Measurements from ENCODE around the gene RNF138. TPM values are rescaled to one million over a fixed set of nuclear protein-coding genes. Genes with fewer than 3 reads are reported as not detected.

Gene RNF138
- total RNA-seq, 4 donors from 2014 or later: 18.3 to 32.2 (median 28.5) TPM

- Histone ChIP-seq H3K27me3 (no peaks in the 10 kb centered on the region), H3K36me3 (no peaks in the 10 kb centered on the region), H3K4me3 (peak overlapping the region; percentile 85 to 98 (median 88)), H3K4me1 (peaks cover 8 to 32% (median 19%) of the 10 kb centered on the region in 4 donors), H3K27ac (peak overlapping the region; percentile 100), H3K9me3 (no peaks in the 10 kb centered on the region)
- in situ Hi-C loops (cut with MboI; ENCODE audit: low pct_ligation_motif_present in 1 of 4, low pct_unique_long_range_greater_than_20kb in 1 of 4, low sequenced_read_pairs in 3 of 4): loop anchor here in 1 of 4 donors (25.0 kb wide), 1 partner anchor 154 kb away; the partner anchor contains the start of gene TRAPPC8
- TF ChIP-seq POLR2A (IDR thresholded peaks at IDR 0.05) (no peak), EP300 (IDR thresholded peaks at IDR 0.05; ENCODE audit: low read depth) (no peak), POLR2AphosphoS5 (IDR thresholded peaks at IDR 0.05) (no peak)
- TF ChIP-seq, protein P1, sequence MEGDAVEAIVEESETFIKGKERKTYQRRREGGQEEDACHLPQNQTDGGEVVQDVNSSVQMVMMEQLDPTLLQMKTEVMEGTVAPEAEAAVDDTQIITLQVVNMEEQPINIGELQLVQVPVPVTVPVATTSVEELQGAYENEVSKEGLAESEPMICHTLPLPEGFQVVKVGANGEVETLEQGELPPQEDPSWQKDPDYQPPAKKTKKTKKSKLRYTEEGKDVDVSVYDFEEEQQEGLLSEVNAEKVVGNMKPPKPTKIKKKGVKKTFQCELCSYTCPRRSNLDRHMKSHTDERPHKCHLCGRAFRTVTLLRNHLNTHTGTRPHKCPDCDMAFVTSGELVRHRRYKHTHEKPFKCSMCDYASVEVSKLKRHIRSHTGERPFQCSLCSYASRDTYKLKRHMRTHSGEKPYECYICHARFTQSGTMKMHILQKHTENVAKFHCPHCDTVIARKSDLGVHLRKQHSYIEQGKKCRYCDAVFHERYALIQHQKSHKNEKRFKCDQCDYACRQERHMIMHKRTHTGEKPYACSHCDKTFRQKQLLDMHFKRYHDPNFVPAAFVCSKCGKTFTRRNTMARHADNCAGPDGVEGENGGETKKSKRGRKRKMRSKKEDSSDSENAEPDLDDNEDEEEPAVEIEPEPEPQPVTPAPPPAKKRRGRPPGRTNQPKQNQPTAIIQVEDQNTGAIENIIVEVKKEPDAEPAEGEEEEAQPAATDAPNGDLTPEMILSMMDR (IDR thresholded peaks at IDR 0.05): no peak
- DNase-seq: no peak
- 37 to 42% methylated on average over 7 of the region's 7 CpGs for WGBS, 2 donors (ENCODE audit: low coverage in 1 of 2)
- intact Hi-C loops (cut with DNase I; ENCODE audit: low total_unique reads): no loop called here
Observed at GRCh38 chr18:32091325-32091723, 350 bp upstream of the RNF138 start.

DNA sequence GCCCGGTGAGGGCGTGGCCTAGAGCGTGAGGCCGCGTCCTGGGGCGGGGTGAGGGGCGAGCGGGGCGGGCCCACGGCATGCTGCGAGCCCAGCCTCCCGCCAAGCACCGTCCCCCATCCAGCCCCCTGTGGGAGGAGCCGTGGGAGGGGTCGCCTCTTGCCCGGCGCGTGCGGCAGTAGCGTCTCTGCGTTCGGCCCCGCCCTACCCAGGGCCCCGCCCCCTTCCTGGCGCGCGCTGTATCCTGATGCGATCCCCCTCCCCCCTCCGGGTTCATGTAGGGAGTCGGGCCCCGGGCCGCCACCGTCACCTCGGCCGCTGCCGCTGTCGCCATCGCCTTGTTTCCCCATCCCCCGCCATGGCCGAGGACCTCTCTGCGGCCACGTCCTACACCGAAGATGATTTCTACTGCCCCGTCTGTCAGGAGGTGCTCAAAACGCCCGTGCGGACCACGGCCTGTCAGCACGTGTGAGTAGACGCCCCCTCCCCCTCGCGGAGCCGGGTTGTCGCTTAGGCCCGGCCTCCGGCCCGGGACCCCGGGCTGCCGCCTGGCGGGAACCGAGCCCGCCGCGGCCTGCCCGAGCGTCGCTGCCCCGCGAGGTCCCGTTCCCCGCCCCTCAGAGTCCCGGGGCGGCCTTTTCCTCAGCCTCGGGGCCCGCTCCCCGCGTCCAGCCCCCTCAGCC, 888 bp downstream of the RNF138 start:
- H3K27ac ChIP-seq: peak overlapping the region; percentile 100
- no peaks in the 10 kb centered on the region for H3K9me3 ChIP-seq
- H3K27me3 ChIP-seq: no peaks in the 10 kb centered on the region
- DNase-seq: peak; percentile 100
- H3K4me3 ChIP-seq: peak overlapping the region; percentile 85 to 98 (median 88)
- in situ Hi-C loops (cut with MboI; ENCODE audit: low pct_ligation_motif_present in 1 of 4, low pct_unique_long_range_greater_than_20kb in 1 of 4, low sequenced_read_pairs in 3 of 4) (loop anchor here in 1 of 4 donors (25.0 kb wide), 1 partner anchor 155 kb away; the partner anchor contains the start of gene TRAPPC8), intact Hi-C loops (cut with DNase I; ENCODE audit: low total_unique reads) (no loop called here)
- H3K4me1 ChIP-seq: peaks cover 16 to 44% (median 26%) of the 10 kb centered on the region in 4 donors
- no peak for TF ChIP-seq EP300 (IDR thresholded peaks at IDR 0.05; ENCODE audit: low read depth)
- peak; percentile 81 to 88 (median 83) for TF ChIP-seq POLR2AphosphoS5 (IDR thresholded peaks at IDR 0.05)
- TF ChIP-seq POLR2A (IDR thresholded peaks at IDR 0.05): peak; percentile 58
- H3K36me3 ChIP-seq: no peaks in the 10 kb centered on the region
- 1% methylated on average over 29 of the region's 77 CpGs; no CpG with 5 or more reads in 1 of the 2 donors for WGBS, 2 donors (ENCODE audit: low coverage in 1 of 2)

DNA sequence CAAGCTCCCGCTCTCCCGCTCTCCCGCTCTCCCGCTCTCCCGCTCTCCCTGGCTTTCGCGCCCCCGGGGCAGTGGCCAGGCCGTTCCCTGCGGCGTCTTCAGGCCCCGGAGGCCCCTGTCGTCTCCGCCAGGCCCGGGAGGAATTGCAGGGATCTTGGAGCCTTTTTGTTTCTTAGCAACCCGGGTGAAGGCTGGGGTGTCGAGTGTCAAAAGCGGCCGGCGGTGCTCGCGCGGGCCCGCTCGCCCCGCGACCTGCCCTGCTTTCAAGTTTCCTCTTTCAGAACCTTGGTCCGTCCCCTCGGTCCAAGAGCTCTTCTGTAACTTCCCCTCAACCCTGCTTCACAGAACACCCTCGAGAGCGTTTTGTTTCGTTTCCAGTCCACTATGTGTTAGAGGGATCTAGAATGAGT, 1.4 kb downstream of the RNF138 start:
- Histone ChIP-seq H3K4me3 (peak overlapping the region; percentile 51 to 98 (median 88)), H3K27ac (peak overlapping the region; percentile 100), H3K4me1 (peaks cover 16 to 44% (median 26%) of the 10 kb centered on the region in 4 donors), H3K27me3 (no peaks in the 10 kb centered on the region), H3K36me3 (no peaks in the 10 kb centered on the region), H3K9me3 (no peaks in the 10 kb centered on the region)
- TF ChIP-seq, protein P1 (IDR thresholded peaks at IDR 0.05): no peak
- peak in 2 of 3 donors; percentile 8 to 23 for TF ChIP-seq POLR2AphosphoS5 (IDR thresholded peaks at IDR 0.05)
- 0 to 1% methylated on average over 7 to 17 of the region's 32 CpGs for WGBS, 2 donors (ENCODE audit: low coverage in 1 of 2)
- DNase-seq: peak; percentile 61
- in situ Hi-C loops (cut with MboI; ENCODE audit: low pct_ligation_motif_present in 1 of 4, low pct_unique_long_range_greater_than_20kb in 1 of 4, low sequenced_read_pairs in 3 of 4) (loop anchor here in 1 of 4 donors (25.0 kb wide), 1 partner anchor 156 kb away; the partner anchor contains the start of gene TRAPPC8), intact Hi-C loops (cut with DNase I; ENCODE audit: low total_unique reads) (no loop called here)

DNA sequence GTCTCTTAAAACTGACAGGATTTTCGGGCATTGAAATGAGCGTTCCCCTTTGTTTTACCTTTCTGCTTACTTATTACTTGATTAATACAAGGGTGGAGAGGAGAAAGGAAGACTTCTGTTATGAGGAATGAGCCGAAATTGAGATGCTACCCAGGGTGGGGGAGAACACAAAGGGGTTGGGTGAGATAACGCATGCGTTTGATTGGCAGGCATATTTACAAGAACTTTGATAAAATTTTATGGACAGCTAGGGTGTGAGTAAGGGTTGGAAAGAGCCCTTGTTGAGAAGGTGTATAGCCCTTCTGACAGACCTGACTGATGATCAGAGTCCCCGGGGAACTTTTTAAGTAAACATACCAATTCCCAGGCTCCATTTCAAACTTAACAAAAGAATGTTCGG, 1.8 kb downstream of the RNF138 start:
- intact Hi-C loops (cut with DNase I; ENCODE audit: low total_unique reads): no loop called here
- DNase-seq: peak; percentile 14
- peak overlapping the region; percentile 100 for H3K27ac ChIP-seq
- no peaks in the 10 kb centered on the region for H3K27me3 ChIP-seq
- 2 to 5% methylated on average over 7 of the region's 7 CpGs for WGBS, 2 donors (ENCODE audit: low coverage in 1 of 2)
- H3K36me3 ChIP-seq: no peaks in the 10 kb centered on the region
- in situ Hi-C loops (cut with MboI; ENCODE audit: low pct_ligation_motif_present in 1 of 4, low pct_unique_long_range_greater_than_20kb in 1 of 4, low sequenced_read_pairs in 3 of 4): loop anchor here in 1 of 4 donors (25.0 kb wide), 1 partner anchor 156 kb away; the partner anchor contains the start of gene TRAPPC8
- H3K9me3 ChIP-seq: no peaks in the 10 kb centered on the region
- peak overlapping the region; percentile 51 to 98 (median 88) for H3K4me3 ChIP-seq
- peaks cover 16 to 44% (median 26%) of the 10 kb centered on the region in 4 donors for H3K4me1 ChIP-seq
- TF ChIP-seq, protein P1 (IDR thresholded peaks at IDR 0.05): no peak
- TF ChIP-seq POLR2AphosphoS5 (IDR thresholded peaks at IDR 0.05) (peak in 1 of 3 donors; percentile 0), POLR2A (IDR thresholded peaks at IDR 0.05) (no peak), EP300 (IDR thresholded peaks at IDR 0.05; ENCODE audit: low read depth) (no peak)

Measured in transverse colon (tissue), 4 donors.